MM.1S (cell line): ENCODE results near the gene NAA15.
"Not testable (repeated sequence)": the region's sequence is repeated elsewhere in the genome, so short reads cannot be mapped to it uniquely, and the experiment has no call there.

Source experiments
- EZH2 ChIP-seq: fragments of 300-600 bp; sonication (generic); optimal IDR thresholded peaks from 2 replicates; pipeline ENCODE3; 2017; ENCODE audit warnings: low read depth, mild to moderate bottlenecking, antibody characterized with exemption, low read length, mixed read lengths
- TF ChIP-seq, protein P1 (sequence below): fragments of 300-600 bp; sonication (generic); IDR thresholded peaks from 2 replicates; pipeline ENCODE4 v1.5.1; 2016; ENCODE audit warnings: antibody characterized with exemption, low read length, mixed read lengths

GRCh38 chr4:139464512-139464911 lies 163.2 kb downstream of the NAA15 start:
- TF ChIP-seq, protein P1, sequence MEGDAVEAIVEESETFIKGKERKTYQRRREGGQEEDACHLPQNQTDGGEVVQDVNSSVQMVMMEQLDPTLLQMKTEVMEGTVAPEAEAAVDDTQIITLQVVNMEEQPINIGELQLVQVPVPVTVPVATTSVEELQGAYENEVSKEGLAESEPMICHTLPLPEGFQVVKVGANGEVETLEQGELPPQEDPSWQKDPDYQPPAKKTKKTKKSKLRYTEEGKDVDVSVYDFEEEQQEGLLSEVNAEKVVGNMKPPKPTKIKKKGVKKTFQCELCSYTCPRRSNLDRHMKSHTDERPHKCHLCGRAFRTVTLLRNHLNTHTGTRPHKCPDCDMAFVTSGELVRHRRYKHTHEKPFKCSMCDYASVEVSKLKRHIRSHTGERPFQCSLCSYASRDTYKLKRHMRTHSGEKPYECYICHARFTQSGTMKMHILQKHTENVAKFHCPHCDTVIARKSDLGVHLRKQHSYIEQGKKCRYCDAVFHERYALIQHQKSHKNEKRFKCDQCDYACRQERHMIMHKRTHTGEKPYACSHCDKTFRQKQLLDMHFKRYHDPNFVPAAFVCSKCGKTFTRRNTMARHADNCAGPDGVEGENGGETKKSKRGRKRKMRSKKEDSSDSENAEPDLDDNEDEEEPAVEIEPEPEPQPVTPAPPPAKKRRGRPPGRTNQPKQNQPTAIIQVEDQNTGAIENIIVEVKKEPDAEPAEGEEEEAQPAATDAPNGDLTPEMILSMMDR = not testable (repeated sequence)
- not testable (repeated sequence) for TF ChIP-seq EZH2
